ENCODE measurements around the gene ZBTB7C.

DNA sequence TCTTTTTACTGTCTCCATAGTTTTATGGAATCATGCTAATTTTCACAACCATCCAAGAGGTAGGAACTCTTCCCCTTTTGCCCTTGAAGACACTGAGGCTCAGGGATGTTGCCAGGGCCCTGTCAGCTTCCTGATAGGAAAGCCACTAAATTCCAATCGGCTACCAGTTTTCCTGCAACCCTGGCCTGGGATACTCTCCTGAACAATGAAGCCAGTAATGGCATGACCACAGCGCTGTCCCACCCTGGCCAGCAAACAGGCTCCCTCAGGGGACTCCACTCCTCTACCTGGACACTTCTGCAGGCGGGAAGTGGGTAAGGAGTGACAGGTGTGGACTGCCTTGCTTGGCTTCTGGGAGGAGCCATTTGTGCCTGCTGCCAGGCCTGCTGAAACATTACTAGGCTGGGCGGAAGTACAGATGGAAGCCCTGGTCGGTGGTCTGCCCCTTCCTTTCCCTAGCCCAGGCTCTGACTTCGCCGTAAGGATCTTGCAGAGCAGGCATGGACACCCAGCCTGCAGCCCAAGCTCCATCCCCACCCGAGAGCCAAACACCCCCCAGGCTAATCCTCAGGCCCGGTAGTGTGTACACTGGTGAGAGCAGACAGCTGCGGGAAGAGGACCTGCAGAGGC is 400.0 kb downstream of the ZBTB7C start:
- TF ChIP-seq POLR2AphosphoS5 (IDR thresholded peaks at IDR 0.05; ENCODE audit: low read depth, low read length) (no peak), CTCF (IDR thresholded peaks at IDR 0.05; ENCODE audit: control extremely low read depth in 1 of 3, insufficient read depth in 1 of 3, low read depth in 1 of 3, low read length in 3 of 3) (no peak), SAP30 (IDR thresholded peaks at IDR 0.05; ENCODE audit: insufficient read depth, insufficient replicate concordance, low read length) (no peak), ZNF274 (IDR thresholded peaks at IDR 0.05; ENCODE audit: borderline replicate concordance, extremely low read depth, low read length) (no peak), SP4 (IDR thresholded peaks at IDR 0.05; ENCODE audit: low read length) (no peak), CEBPB (IDR thresholded peaks at IDR 0.05; ENCODE audit: low read depth, low read length) (no peak), EGR1 (IDR thresholded peaks at IDR 0.05; ENCODE audit: borderline replicate concordance, low read depth, low read length) (no peak)
- TF ChIP-seq, protein P1, sequence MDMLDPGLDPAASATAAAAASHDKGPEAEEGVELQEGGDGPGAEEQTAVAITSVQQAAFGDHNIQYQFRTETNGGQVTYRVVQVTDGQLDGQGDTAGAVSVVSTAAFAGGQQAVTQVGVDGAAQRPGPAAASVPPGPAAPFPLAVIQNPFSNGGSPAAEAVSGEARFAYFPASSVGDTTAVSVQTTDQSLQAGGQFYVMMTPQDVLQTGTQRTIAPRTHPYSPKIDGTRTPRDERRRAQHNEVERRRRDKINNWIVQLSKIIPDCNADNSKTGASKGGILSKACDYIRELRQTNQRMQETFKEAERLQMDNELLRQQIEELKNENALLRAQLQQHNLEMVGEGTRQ (IDR thresholded peaks at IDR 0.05; ENCODE audit: low read length): no peak
